GM12878 (cell line): ENCODE results near the gene TMEM86A. TPM values are rescaled to one million over a fixed set of nuclear protein-coding genes. Genes with fewer than 3 reads are reported as not detected.
"Not testable (repeated sequence)": the region's sequence is repeated elsewhere in the genome, so short reads cannot be mapped to it uniquely, and the experiment has no call there.

Experiments used
- ATAC-seq: fragments of 200-7000 bp; cut with Tn5 transposase; 3 replicates; pipeline ENCODE4 v1.9.1; 2020; ENCODE audit warnings: mild to moderate bottlenecking, moderate library complexity
- BruUV-seq: library from RNA; stranded (reverse); fragments of 400-500 nt; replicated peaks from 2 replicates; lab custom pipeline; 2021; lab: Mats Ljungman, UMichigan
- CTCF ChIA-PET: fragments of 300-600 bp; sonication (Branson Sonifier 250); formaldehyde crosslinking; extraction: SDS; loops from one replicate; lab custom pipeline; 2021; ENCODE audit warnings: inconsistent platforms; lab: Yijun Ruan, JAX
- POLR2A ChIA-PET: fragments of 350-600 bp; formaldehyde crosslinking; extraction: SDS; loops from one replicate; lab custom pipeline; 2021; ENCODE audit warnings: inconsistent platforms; lab: Charles Lee
- RAD21 ChIA-PET: fragments of 300-600 bp; sonication (Branson Sonifier 250); formaldehyde crosslinking; loops from one replicate; lab custom pipeline; 2023; ENCODE audit warnings: antibody characterized with exemption; ENCODE audit not compliant: unreplicated experiment; lab: Charles Lee
- SMC1A ChIA-PET: fragments of 300-600 bp; sonication (Branson Sonifier 250); formaldehyde crosslinking; loops from one replicate; lab custom pipeline; 2023; ENCODE audit not compliant: unreplicated experiment, uncharacterized antibody; lab: Charles Lee
- DNase-seq: peaks from one replicate; pipeline ENCODE4 v3.0.0-alpha.2; 2011; ENCODE audit warnings: low read depth, low spot score
- FAIRE-seq: peaks from 3 replicates; lab custom pipeline; 2011; peaks lifted over from hg19 to GRCh38; lab: Jason Lieb, UNC
- H2AFZ ChIP-seq: 2 replicates; pipeline ENCODE4 v1.6.0; 2011; ENCODE audit warnings: low read depth, low read length, control low read depth; ENCODE audit not compliant: control insufficient read depth
- H3K27ac ChIP-seq: 2 replicates; pipeline ENCODE4 v1.5.1; 2011; ENCODE audit warnings: control low read depth; ENCODE audit not compliant: control insufficient read depth, insufficient read depth
- H3K27me3 ChIP-seq, 2 experiments: replicated peaks in 1 of 2; 2 replicates each; pipeline versions ENCODE4 v1.6.0 to v1.6.1; 2011; ENCODE audit warnings: low read length in 1 of 2; ENCODE audit not compliant: control insufficient read depth in 2 of 2, insufficient read depth in 2 of 2
- H3K36me3 ChIP-seq, 2 experiments: 2 replicates each; pipeline ENCODE4 v1.5.1; 2011; ENCODE audit warnings: low read length in 1 of 2; ENCODE audit not compliant: control insufficient read depth in 2 of 2, insufficient read depth in 2 of 2
- H3K4me1 ChIP-seq: 2 replicates; pipeline ENCODE4 v1.6.1; 2011; ENCODE audit warnings: mild to moderate bottlenecking, low read length, moderate library complexity, mixed read lengths; ENCODE audit not compliant: control insufficient read depth, insufficient read depth
- H3K4me2 ChIP-seq: 2 replicates; pipeline ENCODE4 v1.6.0; 2011; ENCODE audit warnings: control low read depth; ENCODE audit not compliant: control insufficient read depth, insufficient read depth
- H3K4me3 ChIP-seq: fragments of 200-600 bp; sonication (generic); 2 replicates; pipeline ENCODE4 v1.5.1; 2016
- H3K79me2 ChIP-seq: 2 replicates; pipeline ENCODE4 v1.6.0; 2011; ENCODE audit warnings: low read length; ENCODE audit not compliant: control insufficient read depth, insufficient read depth
- H3K9ac ChIP-seq: 2 replicates; pipeline ENCODE4 v1.8.0; 2011; ENCODE audit warnings: low read length, control low read depth, mixed read lengths; ENCODE audit not compliant: control insufficient read depth, insufficient read depth
- H3K9me3 ChIP-seq: replicated peaks from 3 replicates; pipeline ENCODE4 v1.5.1; 2011; ENCODE audit warnings: mild to moderate bottlenecking, low read length; ENCODE audit not compliant: control insufficient read depth, insufficient read depth
- H4K20me1 ChIP-seq: 2 replicates; pipeline ENCODE4 v1.6.0; 2011; ENCODE audit not compliant: control insufficient read depth, insufficient read depth
- ASH2L ChIP-seq: fragments of 300-600, 200-600 bp; sonication (generic); IDR thresholded peaks from 2 replicates; pipeline ENCODE4 v1.6.1; 2017; ENCODE audit warnings: low read depth, mild to moderate bottlenecking, borderline replicate concordance
- ATF3 ChIP-seq: IDR thresholded peaks from 2 replicates; pipeline ENCODE4 v1.6.1; 2011; ENCODE audit warnings: low read depth, mild to moderate bottlenecking, low read length, moderate library complexity, borderline replicate concordance; ENCODE audit errors: extremely low read depth
- BMI1 ChIP-seq: fragments of 450-650 bp; IDR thresholded peaks from 2 replicates; pipeline ENCODE4 v1.6.1; 2016; ENCODE audit warnings: mild to moderate bottlenecking, moderate library complexity, borderline replicate concordance
- E4F1 ChIP-seq: fragments of 450-650 bp; IDR thresholded peaks from 2 replicates; pipeline ENCODE4 v1.6.1; 2018; ENCODE audit warnings: borderline replicate concordance, mild to moderate bottlenecking; ENCODE audit not compliant: partially characterized antibody
- IKZF1 ChIP-seq: fragments of 450-650 bp; conservative IDR thresholded peaks from 2 replicates; pipeline ENCODE4 v1.6.1; 2017; ENCODE audit warnings: antibody characterized with exemption, mild to moderate bottlenecking
- LARP7 ChIP-seq: fragments of 450-650 bp; IDR thresholded peaks from 2 replicates; pipeline ENCODE4 v1.6.1; 2017; ENCODE audit warnings: mild to moderate bottlenecking
- MYB ChIP-seq: fragments of 150-350 bp; IDR thresholded peaks from 2 replicates; pipeline ENCODE4 v1.6.1; 2014; ENCODE audit warnings: mild to moderate bottlenecking, low read depth, low read length, borderline replicate concordance
- PAX8 ChIP-seq: fragments of 450-650 bp; IDR thresholded peaks from 2 replicates; pipeline ENCODE4 v1.6.1; 2017; ENCODE audit warnings: mild to moderate bottlenecking, moderate library complexity
- POLR2A ChIP-seq: IDR thresholded peaks from 2 replicates; pipeline ENCODE4 v1.6.1; 2011; ENCODE audit warnings: low read depth, mild to moderate bottlenecking, low read length
- SIX5 ChIP-seq: IDR thresholded peaks from 2 replicates; pipeline ENCODE4 v1.6.1; 2011; ENCODE audit warnings: mild to moderate bottlenecking, low read depth, low read length, moderate library complexity; ENCODE audit not compliant: severe bottlenecking
- SRF ChIP-seq, 2 experiments: IDR thresholded peaks; 2 replicates each; pipeline ENCODE4 v1.6.1; 2011; ENCODE audit warnings: low read depth in 2 of 2, low read length in 2 of 2, mild to moderate bottlenecking in 1 of 2, moderate library complexity in 1 of 2
- ZBTB40 ChIP-seq: fragments of 450-650 bp; IDR thresholded peaks from 2 replicates; pipeline ENCODE4 v1.6.1; 2016; ENCODE audit warnings: mild to moderate bottlenecking, moderate library complexity, borderline replicate concordance
- WGBS: methylation state at CpG from one replicate; pipeline ENCODE4 v1.1.6; 2016; ENCODE audit warnings: low lambda C conversion rate; ENCODE audit not compliant: insufficient replicate concordance, insufficient coverage; ENCODE audit errors: missing lambda C conversion rate; 5-methylcytosine and 5-hydroxymethylcytosine counted together
- in situ Hi-C: fragments of 300-500 bp; cut with MboI; formaldehyde crosslinking; loops from 9 replicates; pipeline ENCODE4 v1.14.3; 2018; ENCODE audit warnings: mixed read lengths
- intact Hi-C: fragments of 100-400 bp; cut with micrococcal nuclease; formaldehyde crosslinking; loops from one replicate; pipeline ENCODE4 v1.14.2; 2022; ENCODE audit not compliant: unreplicated experiment
- polyA plus RNA-seq, 11 experiments: library from polyadenylated mRNA; depleted of rRNA in 4 of 11; unstranded in 6 of 11; stranded (reverse) in 5 of 11; fragments of >200 nt; fragmentation: Nextera tagmentation in 4 of 11; fragmentation: Illumina TruSeq in 1 of 11; extraction: Ambion mirVana in 4 of 11; extraction: Trizol in 1 of 11; gene quantifications; 1 replicate in 1 of 11; 2 replicates in 10 of 11; pipeline versions ENCODE4 v1.2.1 to v1.2.3, GENCODE V29; 2011 to 2016; ENCODE audit warnings: inconsistent platforms in 2 of 11, missing spikeins in 2 of 11, low read depth in 1 of 11
- total RNA-seq, 4 experiments: library from RNA; depleted of rRNA in 3 of 4; stranded (reverse); fragments of >200 nt in 3 of 4; fragmentation: Illumina TruSeq in 1 of 4; extraction: Trizol in 1 of 4; gene quantifications; 2 replicates each; pipeline versions ENCODE4 v1.2.1 to v1.2.3, GENCODE V29; 2013 to 2021

TMEM86A gene
- total and polyA plus RNA-seq, 10 of the 15 experiments (the other 5 are each of a cell fraction or from before 2014, with no cell fraction given) = 0.01 to 0.11 (median 0.06) TPM; not detected in 7

- ATAC-seq (no peak), DNase-seq (no peak), FAIRE-seq (no peak)
- 43% methylated on average over 2 of the region's 2 CpGs for WGBS
- Histone ChIP-seq H3K27me3 (no peaks in the 10 kb centered on the region; a peak in 1 of 4 replicates), H3K36me3 (no peaks in the 10 kb centered on the region), H3K79me2 (no peaks in the 10 kb centered on the region), H3K9ac (no peak overlapping the region), H3K9me3 (no peaks in the 10 kb centered on the region), H3K4me1 (no peaks in the 10 kb centered on the region), H3K4me3 (no peak overlapping the region), H4K20me1 (no peaks in the 10 kb centered on the region), H3K27ac (no peak overlapping the region), H3K4me2 (no peak overlapping the region), H2AFZ (no peak overlapping the region)
- TF ChIP-seq BMI1 (no peak), ZBTB40 (no peak), LARP7 (no peak), E4F1 (no peak), MYB (no peak), PAX8 (no peak), IKZF1 (no peak), ATF3 (no peak), SRF (IDR thresholded peaks at IDR 0.05; ENCODE audit: low read depth in 2 of 2, low read length in 2 of 2) (no peak), ASH2L (no peak), SIX5 (no peak), POLR2A (no peak)
- RAD21 ChIA-PET = no interaction called here
- no TSS peak for BruUV-seq
- intact Hi-C loops = no loop called here
- SMC1A ChIA-PET = no interaction called here
- POLR2A ChIA-PET = no interaction called here
- in situ Hi-C loops = no loop called here
- CTCF ChIA-PET = no interaction called here
Observed at GRCh38 chr11:18671246-18671645, 27.3 kb upstream of the TMEM86A start.

GRCh38 chr11:18672209-18672608 is 26.4 kb upstream of the TMEM86A start:
- H3K79me2 ChIP-seq, POLR2A ChIA-PET, FAIRE-seq, ATAC-seq, H4K20me1 ChIP-seq, SMC1A ChIA-PET, DNase-seq, intact Hi-C loops, H3K9ac ChIP-seq, H3K4me3 ChIP-seq, H3K27ac ChIP-seq, H2AFZ ChIP-seq, H3K4me1 ChIP-seq, in situ Hi-C loops, H3K27me3 ChIP-seq, CTCF ChIA-PET, H3K36me3 ChIP-seq, H3K4me2 ChIP-seq, H3K9me3 ChIP-seq, RAD21 ChIA-PET, BruUV-seq: not testable (repeated sequence)
- 22% methylated on average over 7 of the region's 7 CpGs for WGBS
